Smooth muscle cell (in vitro differentiated cells): ENCODE measurements around the gene ACP3. TPM values are rescaled to one million over a fixed set of nuclear protein-coding genes. Genes with fewer than 3 reads are reported as not detected.

Experiments
- DNase-seq: peaks from one replicate; lab custom pipeline; 2025; ENCODE audit not compliant: unreplicated experiment; lab: John Stamatoyannopoulos, UW
- H2AFZ ChIP-seq: fragments of 200-600 bp; sonication (generic); 2 replicates; pipeline ENCODE4 v1.6.0; 2016; ENCODE audit warnings: antibody characterized with exemption, low read depth, mild to moderate bottlenecking
- H3F3A ChIP-seq: fragments of 200-600 bp; sonication (generic); 2 replicates; pipeline ENCODE4 v1.6.0; 2017; ENCODE audit warnings: antibody characterized with exemption, low read depth
- H3K27ac ChIP-seq: fragments of 200-600 bp; sonication (generic); 2 replicates; pipeline ENCODE4 v1.5.1; 2016; ENCODE audit warnings: low read depth, mild to moderate bottlenecking
- H3K27me3 ChIP-seq: fragments of 200-600 bp; sonication (generic); 2 replicates; pipeline ENCODE4 v1.6.1; 2016; ENCODE audit warnings: low read depth, mild to moderate bottlenecking
- H3K36me3 ChIP-seq: fragments of 200-600 bp; sonication (generic); 2 replicates; pipeline ENCODE4 v1.5.1; 2016; ENCODE audit warnings: low read depth
- H3K4me1 ChIP-seq: fragments of 200-600 bp; sonication (generic); 2 replicates; pipeline ENCODE4 v1.5.1; 2016; ENCODE audit warnings: low read depth
- H3K4me2 ChIP-seq: fragments of 200-600 bp; sonication (generic); 2 replicates; pipeline ENCODE4 v1.6.0; 2016; ENCODE audit warnings: mild to moderate bottlenecking
- H3K4me3 ChIP-seq: fragments of 200-600 bp; sonication (generic); 2 replicates; pipeline ENCODE4 v1.5.1; 2016; ENCODE audit warnings: mild to moderate bottlenecking
- H3K79me2 ChIP-seq: fragments of 200-600 bp; sonication (generic); 2 replicates; pipeline ENCODE4 v1.6.0; 2016; ENCODE audit warnings: low read depth, mild to moderate bottlenecking
- H3K9ac ChIP-seq: fragments of 200-600 bp; sonication (generic); 2 replicates; pipeline ENCODE4 v1.6.0; 2016; ENCODE audit warnings: low read depth
- H3K9me3 ChIP-seq: fragments of 200-600 bp; sonication (generic); replicated peaks from 2 replicates; pipeline ENCODE4 v1.5.1; 2016; ENCODE audit warnings: low read depth
- H4K20me1 ChIP-seq: fragments of 200-600 bp; sonication (generic); 2 replicates; pipeline ENCODE4 v1.6.0; 2016; ENCODE audit warnings: low read depth
- CTCF ChIP-seq: fragments of 200-600 bp; sonication (generic); IDR thresholded peaks from 2 replicates; pipeline ENCODE4 v1.5.1; 2017; ENCODE audit warnings: borderline replicate concordance, mild to moderate bottlenecking, antibody characterized with exemption; ENCODE audit not compliant: insufficient read depth, poor library complexity, severe bottlenecking
- WGBS: methylation state at CpG from one replicate; pipeline ENCODE4 v1.1.7; 2016; ENCODE audit warnings: low lambda C conversion rate; 5-methylcytosine and 5-hydroxymethylcytosine counted together
- polyA plus RNA-seq: library from polyadenylated mRNA; unstranded; fragments of >200 nt; fragmentation: Nextera tagmentation; extraction: Ambion mirVana; gene quantifications from 2 replicates; pipeline ENCODE4 v1.2.1, GENCODE V29; 2016
- total RNA-seq: library from RNA; depleted of rRNA; stranded (reverse); fragments of >200 nt; gene quantifications from 2 replicates; pipeline ENCODE4 v1.2.3, GENCODE V29; 2014

Gene ACP3
- total and polyA plus RNA-seq, 2 experiments from 2014 or later, result 35.8 to 36.6 TPM

GRCh38 chr3:132347811-132348210 lies 30.6 kb downstream of the ACP3 start:
- H3K27ac ChIP-seq, result no peak overlapping the region
- H3K4me3 ChIP-seq, result no peak overlapping the region
- H3K36me3 ChIP-seq, result no peaks in the 10 kb centered on the region
- H3K9ac ChIP-seq, result no peak overlapping the region
- WGBS, result 94% methylated on average over 1 of the region's 1 CpG
- H4K20me1 ChIP-seq, result no peaks in the 10 kb centered on the region
- H3K9me3 ChIP-seq, result no peaks in the 10 kb centered on the region
- H3K27me3 ChIP-seq, result no peaks in the 10 kb centered on the region
- no peaks in the 10 kb centered on the region for H3K79me2 ChIP-seq
- no peak overlapping the region for H2AFZ ChIP-seq
- peaks cover 1% of the 10 kb centered on the region for H3K4me1 ChIP-seq
- DNase-seq, result no peak
- TF ChIP-seq CTCF, result no peak
- no peaks in the 10 kb centered on the region for H3F3A ChIP-seq
- H3K4me2 ChIP-seq, result no peak overlapping the region

GRCh38 chr3:132348531-132348930 lies 31.3 kb downstream of the ACP3 start:
- Histone ChIP-seq H4K20me1 (no peaks in the 10 kb centered on the region), H3K27me3 (no peaks in the 10 kb centered on the region), H2AFZ (no peak overlapping the region), H3K9me3 (no peaks in the 10 kb centered on the region), H3F3A (no peaks in the 10 kb centered on the region), H3K27ac (no peak overlapping the region), H3K36me3 (no peaks in the 10 kb centered on the region), H3K4me3 (no peak overlapping the region), H3K79me2 (no peaks in the 10 kb centered on the region), H3K4me1 (no peaks in the 10 kb centered on the region), H3K4me2 (no peak overlapping the region), H3K9ac (no peak overlapping the region)
- 100% methylated on average over 1 of the region's 1 CpG for WGBS
- DNase-seq, result no peak
- no peak for TF ChIP-seq CTCF

DNA sequence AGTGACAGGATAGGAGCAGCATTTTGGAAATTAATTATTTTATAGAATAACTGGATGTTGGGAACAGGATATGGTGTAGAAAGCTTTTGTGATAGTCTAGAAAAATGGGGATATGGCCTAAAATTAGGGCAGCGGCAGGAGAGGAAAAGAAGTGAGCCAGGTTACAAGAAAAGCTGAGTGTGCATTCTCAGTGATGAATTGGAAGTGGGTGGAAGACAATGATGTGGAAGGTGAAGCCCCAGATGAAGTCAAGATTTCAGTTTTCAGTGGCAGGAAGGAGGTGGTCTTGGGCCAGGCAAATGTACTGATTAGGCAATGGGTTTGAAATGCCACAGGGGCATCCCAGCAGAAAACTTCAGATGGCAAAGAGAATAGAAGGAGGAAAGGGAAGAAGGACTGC lies 33.6 kb downstream of the ACP3 start:
- Histone ChIP-seq H2AFZ (no peak overlapping the region), H3K27ac (no peak overlapping the region), H3K27me3 (no peaks in the 10 kb centered on the region), H3K9ac (no peak overlapping the region), H3K4me3 (no peak overlapping the region), H3F3A (no peaks in the 10 kb centered on the region), H3K4me2 (no peak overlapping the region), H4K20me1 (no peaks in the 10 kb centered on the region), H3K4me1 (no peaks in the 10 kb centered on the region), H3K9me3 (no peaks in the 10 kb centered on the region), H3K79me2 (no peaks in the 10 kb centered on the region), H3K36me3 (no peaks in the 10 kb centered on the region)
- DNase-seq, result no peak
- 90% methylated on average over 1 of the region's 1 CpG for WGBS
- no peak for TF ChIP-seq CTCF

DNA sequence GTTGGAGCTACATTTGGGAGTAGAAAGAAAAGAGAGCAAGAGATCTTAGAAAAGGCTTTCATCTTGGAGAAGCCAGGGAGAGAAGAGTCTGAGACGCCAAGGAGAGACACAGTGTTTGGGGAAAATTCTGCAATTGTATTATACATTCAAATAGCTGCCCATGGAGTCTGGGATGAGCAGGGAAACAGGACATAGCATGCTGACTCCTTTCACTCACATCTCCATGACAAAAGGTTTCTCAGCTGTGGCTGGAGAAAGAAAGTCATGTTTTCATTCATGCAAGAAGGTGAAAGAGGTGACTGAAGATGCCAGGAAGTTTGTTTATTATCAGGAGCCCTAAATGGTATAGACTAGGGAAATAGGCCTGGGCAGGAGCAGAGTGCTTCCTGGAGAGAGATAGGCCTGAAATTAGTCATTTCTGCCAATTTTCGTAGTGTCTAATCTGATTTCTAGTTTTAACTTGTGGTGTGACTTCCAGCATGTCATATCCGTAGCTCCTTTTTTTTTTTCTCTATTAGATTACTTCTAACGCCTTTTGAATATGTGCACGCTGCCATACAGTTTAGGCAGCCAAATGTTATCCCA lies 34.1 kb downstream of the ACP3 start:
- no peak overlapping the region for H2AFZ ChIP-seq
- H4K20me1 ChIP-seq, result no peaks in the 10 kb centered on the region
- WGBS, result 85% methylated on average over 5 of the region's 5 CpGs
- DNase-seq, result no peak
- no peaks in the 10 kb centered on the region for H3K27me3 ChIP-seq
- no peak overlapping the region for H3K4me3 ChIP-seq
- no peaks in the 10 kb centered on the region for H3F3A ChIP-seq
- H3K4me1 ChIP-seq, result no peaks in the 10 kb centered on the region
- no peaks in the 10 kb centered on the region for H3K9me3 ChIP-seq
- no peak for TF ChIP-seq CTCF
- H3K9ac ChIP-seq, result no peak overlapping the region
- H3K27ac ChIP-seq, result no peak overlapping the region
- no peaks in the 10 kb centered on the region for H3K79me2 ChIP-seq
- no peaks in the 10 kb centered on the region for H3K36me3 ChIP-seq
- no peak overlapping the region for H3K4me2 ChIP-seq
